CD4-positive, alpha-beta T cell treated with Interleukin-10 for 1 hour (primary cell): Measurements from ENCODE around the gene ANKRD26.
"Not testable (repeated sequence)": the region's sequence is repeated elsewhere in the genome, so short reads cannot be mapped to it uniquely, and the experiment has no call there.

Experiments used
- DNase-seq: peaks from one replicate; pipeline ENCODE4 v3.0.0-alpha.2; 2020

Gene ANKRD26

DNA sequence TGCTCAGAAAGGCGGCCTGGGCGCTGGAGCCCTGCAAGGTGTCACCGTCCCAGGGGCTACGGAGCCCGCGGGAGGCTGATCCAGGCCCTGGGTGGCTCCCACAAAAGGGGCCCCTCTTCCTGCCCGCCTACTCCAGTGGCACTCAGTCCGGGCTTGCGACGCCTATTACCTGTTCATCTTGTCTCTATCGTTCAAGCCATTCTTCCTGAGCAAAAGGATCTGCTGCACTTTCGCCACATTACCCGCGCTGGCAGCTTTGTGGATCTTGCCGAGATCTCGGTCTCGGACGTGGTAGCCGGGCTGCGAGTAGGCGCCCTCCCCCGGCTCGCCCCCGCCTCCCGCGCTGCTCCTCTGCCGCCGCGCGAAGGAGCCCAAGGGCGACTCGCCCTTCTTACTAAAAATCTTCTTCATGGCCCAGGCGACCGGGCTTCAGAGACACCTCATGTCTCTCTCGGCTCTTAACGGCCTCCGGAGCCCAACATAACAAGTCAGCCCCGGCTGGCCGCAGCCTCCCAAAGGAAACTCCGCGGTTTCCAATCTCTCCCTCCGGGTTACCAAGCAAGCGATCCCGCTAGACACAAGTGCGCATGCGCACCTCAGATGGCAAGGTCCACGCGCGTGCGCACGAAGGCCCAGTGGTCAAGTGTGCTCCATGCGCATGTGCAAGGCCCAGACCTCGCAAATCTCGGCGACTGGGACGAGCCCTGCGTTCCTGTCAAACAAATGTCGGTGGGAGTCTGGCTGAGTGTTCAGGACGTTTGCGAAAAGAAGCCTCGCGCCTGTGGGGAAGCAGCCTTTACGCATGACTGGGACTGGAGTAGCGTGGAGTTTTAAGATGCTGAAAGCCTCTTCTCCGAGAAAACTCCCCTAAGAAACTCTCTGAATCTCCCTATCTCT is at the start of gene ANKRD26:
Gene ANKRD26, minus strand, starts transcription at position 579 of the 897 bp plus-strand sequence. Its CDS starts 168 bp downstream, at position 411.
- DNase-seq: peak; percentile 97

DNA sequence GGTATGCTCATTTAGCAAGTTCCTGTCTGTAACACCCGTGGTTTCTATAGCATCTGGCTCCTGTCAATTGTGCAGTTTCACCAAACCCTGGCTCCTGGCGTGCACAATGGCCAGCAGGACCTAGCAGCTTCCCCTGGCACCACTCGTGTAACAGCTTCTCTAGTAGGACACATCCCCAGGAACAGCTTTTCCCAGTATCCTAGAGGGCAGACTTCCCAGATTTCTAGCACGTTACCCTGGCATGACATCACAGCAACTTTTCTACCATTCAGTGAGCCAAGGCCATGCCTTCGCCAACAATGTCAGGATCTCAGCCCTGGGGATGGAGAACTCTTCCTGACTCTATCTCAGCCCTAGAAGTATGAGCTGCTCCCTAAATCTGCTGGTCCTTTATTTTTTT is 47.4 kb upstream of the ANKRD26 start:
- DNase-seq: no peak

DNA sequence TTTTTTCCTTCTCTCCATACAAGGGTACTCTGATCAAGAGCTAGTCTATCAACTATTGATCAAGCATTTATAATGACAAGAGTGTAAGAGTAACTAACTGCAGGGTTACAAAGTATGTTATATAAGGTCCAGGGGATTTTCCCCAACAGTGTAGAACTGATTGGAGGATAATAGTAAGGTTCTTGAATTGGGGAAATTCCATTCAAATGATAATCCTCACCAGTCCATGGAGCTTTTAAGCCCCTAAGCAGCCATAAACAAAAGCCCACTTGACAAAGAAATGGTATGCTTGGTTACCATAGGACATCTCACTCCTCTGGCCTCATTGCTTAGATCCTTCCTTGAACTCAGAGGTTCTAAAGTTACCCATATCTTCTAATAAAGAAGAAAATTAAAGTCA is 45.6 kb upstream of the ANKRD26 start:
- no peak for DNase-seq

GRCh38 chr10:27143686-27144085 is 43.4 kb upstream of the ANKRD26 start:
- no peak for DNase-seq

- no peak for DNase-seq
Observed at GRCh38 chr10:27138277-27138676, 38.0 kb upstream of the ANKRD26 start.

- no peak for DNase-seq
Observed at GRCh38 chr10:27134371-27134770, 34.1 kb upstream of the ANKRD26 start.

- DNase-seq: no peak
Observed at GRCh38 chr10:27108165-27108564, 7.9 kb upstream of the ANKRD26 start.

GRCh38 chr10:27104919-27105318 is 4.6 kb upstream of the ANKRD26 start:
- peak; percentile 26 for DNase-seq

GRCh38 chr10:27100813-27101347 is 586 bp upstream of the ANKRD26 start:
- DNase-seq: peak; percentile 36

- DNase-seq: no peak
Observed at GRCh38 chr10:27099448-27099847, 846 bp downstream of the ANKRD26 start.

DNA sequence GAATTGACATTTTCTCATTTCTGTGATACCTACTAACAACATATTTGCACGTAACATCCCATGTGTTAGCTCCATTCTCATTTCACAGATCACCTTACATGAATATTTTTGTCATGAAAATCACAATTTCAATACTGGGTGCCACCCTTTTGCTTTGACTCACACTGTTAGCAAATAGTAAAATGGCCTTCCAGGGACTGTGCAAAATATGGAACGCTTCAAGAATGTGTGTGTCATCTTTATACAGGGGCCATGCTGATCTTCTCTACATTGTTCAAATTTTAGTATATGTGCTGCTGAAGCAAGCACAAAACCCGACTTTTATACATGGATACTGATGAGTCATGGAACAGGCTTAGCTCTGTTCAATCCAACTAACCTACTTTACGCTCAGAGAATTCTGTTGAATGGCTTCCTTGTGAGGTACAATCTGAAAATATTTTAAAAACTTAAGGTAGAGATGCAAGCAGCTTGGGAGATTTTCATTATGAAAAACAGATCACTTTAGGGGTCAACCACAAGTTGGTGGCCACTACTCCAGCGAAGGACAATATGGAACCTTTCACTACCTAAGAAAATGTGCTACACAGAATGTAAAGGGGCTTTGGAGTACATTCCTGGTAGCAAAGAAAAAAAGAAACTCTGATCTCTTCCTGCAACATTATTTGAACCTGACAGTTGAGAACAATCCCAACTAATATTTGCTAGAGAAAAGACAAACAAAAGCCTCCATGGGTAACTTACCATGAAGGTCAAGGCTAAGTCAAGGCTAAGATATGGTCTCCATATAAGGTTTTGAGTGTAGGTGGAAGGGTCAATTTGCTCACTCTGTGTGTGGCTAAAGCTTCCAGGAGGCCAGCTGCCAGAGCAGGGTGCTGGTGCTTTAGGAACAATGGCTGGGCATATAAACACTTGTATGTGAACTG is 11.9 kb downstream of the ANKRD26 start:
- no peak for DNase-seq

GRCh38 chr10:27072436-27073114 is 27.7 kb downstream of the ANKRD26 start:
- no peak for DNase-seq

- DNase-seq: no peak
Observed at GRCh38 chr10:27068217-27068891, 31.9 kb downstream of the ANKRD26 start.

- DNase-seq: no peak
Observed at GRCh38 chr10:27065084-27065483, 35.2 kb downstream of the ANKRD26 start.

- no peak for DNase-seq
Observed at GRCh38 chr10:27052656-27053055, 47.6 kb downstream of the ANKRD26 start.

GRCh38 chr10:27045247-27045646 is 55.0 kb downstream of the ANKRD26 start:
- DNase-seq: not testable (repeated sequence)

- no peak for DNase-seq
Observed at GRCh38 chr10:27041196-27041595, 59.1 kb downstream of the ANKRD26 start.

DNA sequence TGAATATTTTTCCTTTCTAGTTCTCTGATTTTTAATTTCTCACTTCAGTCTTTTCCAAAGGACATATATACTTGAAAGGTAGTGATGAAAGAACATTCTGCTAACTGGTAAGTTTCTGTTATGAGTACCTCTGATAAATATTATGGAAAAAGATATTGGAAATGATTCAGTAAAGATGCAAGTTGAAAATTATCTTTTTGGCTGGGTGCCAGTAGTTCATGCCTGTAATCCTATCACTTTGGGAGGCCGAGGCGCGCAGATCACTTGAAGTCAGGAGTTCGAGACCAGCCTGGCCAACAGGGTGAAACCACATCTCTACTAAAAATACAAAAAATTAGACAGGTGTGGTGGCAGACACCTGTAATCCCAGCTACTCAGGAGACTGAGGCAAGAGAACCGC is 62.1 kb downstream of the ANKRD26 start:
- no peak for DNase-seq

DNA sequence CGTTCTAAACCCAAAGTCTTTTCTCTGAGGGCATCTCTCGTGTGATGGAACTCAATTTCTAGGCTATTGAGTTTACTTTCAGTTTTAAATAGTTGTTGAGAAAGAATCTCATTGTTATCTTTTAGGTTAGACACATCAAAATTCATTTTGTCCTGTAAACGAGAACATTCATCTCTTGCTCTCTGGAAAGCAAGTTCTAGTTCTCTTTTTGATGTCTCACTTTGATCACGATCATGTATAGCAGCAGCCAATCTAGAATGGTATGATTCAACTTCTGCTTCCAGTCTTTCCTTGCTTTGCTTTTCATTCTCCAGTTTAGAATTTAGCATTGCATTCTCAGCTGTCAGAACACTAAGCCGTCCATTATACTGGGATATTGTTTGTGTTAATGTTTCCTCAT is 65.1 kb downstream of the ANKRD26 start:
- DNase-seq: no peak

DNA sequence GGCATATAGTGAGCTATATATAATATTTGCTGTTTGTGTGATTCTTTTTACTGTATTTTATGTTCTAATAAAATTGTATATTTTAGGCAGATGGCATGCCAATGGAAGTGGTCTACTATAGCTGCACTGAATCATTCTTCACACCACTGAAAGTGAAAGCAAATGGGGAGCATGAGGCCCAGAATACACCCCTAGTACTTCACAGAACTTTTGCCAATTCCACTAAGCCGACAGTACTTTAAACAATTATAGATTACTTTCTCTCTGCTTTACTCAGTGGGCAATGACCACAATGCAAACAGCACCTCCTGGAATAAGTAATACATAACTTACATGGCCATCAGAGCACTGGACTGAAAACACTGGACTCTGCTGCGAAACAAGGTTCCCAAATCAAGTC is 70.2 kb downstream of the ANKRD26 start:
- no peak for DNase-seq

DNA sequence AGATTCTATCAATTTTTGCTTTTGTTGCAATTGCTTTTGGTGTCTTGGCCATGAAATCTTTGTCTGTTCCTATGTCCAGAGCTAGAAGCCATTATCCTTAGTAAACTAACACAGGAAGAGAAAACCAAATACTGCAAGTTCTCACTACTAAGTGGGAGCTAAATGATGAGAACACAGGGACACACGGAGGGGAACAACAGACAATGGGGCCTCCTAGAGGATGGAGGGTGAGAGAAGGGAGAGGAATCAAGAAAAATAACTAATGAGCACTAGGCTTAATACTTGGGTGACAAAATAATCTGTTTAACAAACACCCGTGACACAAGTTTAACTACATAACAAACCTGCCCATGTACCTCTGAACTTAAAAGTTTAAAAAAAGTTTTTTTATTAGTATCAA is 78.2 kb downstream of the ANKRD26 start:
- no peak for DNase-seq

DNA sequence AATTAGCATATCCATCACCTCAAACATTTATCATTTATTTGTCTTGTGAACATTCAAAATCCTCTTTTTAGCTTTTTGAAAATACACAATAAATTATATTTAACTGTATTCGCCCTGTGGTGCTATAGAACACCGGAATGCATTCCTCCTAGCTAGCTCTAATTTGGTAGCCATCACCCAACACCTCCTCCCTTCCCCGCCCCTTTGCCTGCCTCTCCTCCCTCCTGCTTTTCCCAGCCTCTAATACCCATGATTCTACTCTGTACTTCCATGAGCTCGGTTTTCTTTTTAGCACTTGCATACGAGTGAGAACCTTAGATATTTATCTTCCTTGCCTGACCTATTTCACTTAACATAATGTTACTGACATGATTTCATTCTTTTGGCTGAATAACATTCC is 80.1 kb downstream of the ANKRD26 start:
- DNase-seq: no peak
